HG03460 (cell line): ENCODE measurements around the gene NDUFAF4.

Experiments used
- ATAC-seq: cut with Tn5 transposase; IDR thresholded peaks from one replicate; pipeline ENCODE4 v1.9.1; 2021; ENCODE audit not compliant: unreplicated experiment

Gene NDUFAF4

DNA sequence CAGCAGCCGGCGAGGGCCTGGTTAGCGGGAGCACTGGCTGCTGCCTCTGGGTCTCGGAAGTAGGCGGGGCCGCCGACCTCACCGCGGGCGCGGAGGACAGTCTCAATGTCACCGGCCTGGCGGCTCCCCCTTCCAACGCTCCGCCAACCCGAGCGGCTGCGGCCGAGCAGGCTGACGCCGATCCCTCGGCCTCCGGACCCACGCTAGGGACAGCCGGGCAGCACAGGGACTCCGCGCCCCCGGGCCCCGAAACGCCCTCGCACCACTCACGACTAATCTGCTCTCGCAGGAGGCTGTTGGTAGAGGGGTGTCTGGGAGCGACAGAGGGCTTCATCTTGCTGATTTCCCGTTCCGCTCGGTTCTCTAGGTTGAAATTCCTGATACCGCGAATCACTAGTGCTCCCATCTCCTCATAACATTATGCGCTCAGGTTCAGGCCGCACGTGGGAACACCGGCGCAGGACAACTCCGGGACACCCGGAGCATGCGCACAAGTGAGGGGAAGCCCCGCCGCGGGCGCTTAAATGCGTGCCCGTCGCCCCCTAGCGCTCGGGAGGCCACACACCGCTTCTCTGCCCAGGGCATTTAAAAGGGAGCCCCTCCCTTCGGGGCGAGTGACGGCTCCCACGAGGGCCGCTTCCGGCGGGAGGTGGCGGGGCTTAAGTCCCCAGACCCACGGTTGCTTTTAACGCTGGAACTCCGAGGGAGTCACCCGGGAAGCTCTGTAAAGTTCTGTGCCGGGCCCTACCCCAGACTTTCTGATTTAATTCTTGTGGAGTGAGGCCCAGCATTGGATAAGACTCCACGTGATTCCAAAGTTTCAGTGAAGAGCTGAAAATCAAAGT is at the start of gene NDUFAF4:
Gene NDUFAF4 (minus strand): TSS at position 496 of the 845 bp plus-strand sequence. CDS start 90 bp downstream, at position 406.
- peak; percentile 91 for ATAC-seq

DNA sequence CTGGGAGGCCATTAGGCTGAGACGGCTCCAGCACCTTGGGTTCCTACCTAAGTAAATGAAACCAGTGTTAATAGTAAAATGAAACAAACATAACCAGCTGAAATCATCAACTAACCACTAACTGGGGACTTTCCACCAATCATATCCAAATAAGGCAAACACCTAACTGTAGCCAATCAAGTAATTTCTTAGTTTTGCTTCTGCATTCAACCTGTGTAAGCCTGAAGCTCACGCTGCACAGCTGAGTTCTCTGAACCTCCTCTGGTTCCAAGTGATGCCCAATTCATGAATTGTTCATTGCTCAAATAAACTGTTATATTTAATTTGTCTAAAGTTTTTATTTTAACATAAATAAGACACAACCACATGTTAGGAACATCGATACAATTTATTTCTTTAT is 49.4 kb upstream of the NDUFAF4 start:
- ATAC-seq: peak; percentile 98

- no peak for ATAC-seq
Measured at GRCh38 chr6:96943555-96944215, 46.0 kb upstream of the NDUFAF4 start.

- ATAC-seq: no peak
Measured at GRCh38 chr6:96942676-96943075, 45.0 kb upstream of the NDUFAF4 start.

DNA sequence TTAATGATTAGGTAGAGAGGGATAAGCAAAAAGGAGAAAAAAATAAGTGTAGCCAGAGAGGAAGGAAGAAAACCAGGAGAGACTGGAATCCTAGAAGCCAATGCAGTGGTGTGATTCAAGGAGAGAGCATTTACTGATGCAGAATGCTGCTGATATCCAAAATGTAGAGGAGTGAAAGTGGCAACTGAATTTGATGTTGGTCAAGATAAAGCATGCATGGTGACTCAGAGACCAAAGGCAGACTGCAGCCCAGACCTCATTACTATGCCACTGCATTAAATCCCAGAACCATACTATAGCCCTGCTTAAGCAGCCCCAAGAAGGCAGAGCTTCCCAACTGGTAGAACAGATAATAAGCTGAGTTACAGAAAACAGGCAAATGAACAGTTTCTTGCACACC is 42.6 kb upstream of the NDUFAF4 start:
- no peak for ATAC-seq

- ATAC-seq: no peak
Measured at GRCh38 chr6:96939007-96939805, 41.5 kb upstream of the NDUFAF4 start.

DNA sequence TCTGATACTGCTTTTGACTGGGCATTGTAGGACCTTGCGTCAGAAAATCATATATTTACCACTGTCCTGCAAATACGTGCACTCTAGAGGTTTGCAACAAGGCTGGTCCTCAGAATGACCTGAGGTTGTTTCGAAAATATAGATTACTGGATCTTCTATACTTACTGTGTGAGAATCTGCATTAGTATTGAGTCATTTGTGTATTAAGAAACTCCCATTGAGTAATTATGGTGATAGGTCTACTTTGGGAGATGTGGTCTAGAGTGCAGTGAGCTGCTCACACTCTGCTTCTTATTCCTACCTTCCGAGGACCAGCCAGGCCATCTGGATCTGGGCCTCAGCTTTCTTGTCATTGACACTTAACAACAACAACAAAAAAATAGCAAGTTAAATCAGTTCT is 36.4 kb upstream of the NDUFAF4 start:
- ATAC-seq: no peak

DNA sequence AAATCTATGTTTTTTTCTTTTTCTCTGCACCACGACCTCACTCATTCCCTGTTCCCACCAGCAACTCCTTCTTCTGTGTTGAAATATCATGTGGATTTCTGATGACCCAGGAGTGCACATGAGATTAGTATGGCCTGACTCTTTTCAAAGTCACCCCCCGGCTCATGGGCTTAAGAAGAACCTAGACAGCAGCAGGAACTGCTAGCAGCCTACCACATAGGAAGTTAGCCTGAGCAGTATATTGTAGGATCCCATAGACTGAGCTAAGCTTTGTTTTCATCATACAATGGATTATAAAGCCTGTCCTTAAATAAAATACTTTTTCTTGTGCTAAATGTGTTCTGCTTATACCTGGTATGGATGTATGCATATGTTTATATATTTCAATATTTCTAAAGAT is 33.5 kb upstream of the NDUFAF4 start:
- no peak for ATAC-seq

- no peak for ATAC-seq
Measured at GRCh38 chr6:96929741-96930140, 32.0 kb upstream of the NDUFAF4 start.

DNA sequence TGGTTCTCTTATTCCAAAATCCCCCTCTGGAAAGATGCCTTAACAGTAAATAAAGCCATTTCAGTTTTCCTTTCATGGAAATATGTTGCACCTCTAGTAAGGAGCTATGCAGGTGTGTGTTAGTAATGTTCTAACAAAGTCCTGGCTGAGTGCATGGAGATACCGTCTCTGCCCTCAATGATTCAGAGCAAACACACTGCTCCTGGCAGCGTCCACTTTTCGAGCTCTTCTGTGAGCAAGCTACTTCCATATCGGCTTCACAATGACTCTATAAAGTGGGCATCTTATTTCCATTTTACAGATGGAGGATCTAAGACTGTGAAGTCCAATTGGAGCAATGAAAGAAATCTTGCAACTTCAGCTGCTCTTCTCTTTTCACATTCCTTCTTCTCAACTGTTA is 30.0 kb upstream of the NDUFAF4 start:
- ATAC-seq: no peak

DNA sequence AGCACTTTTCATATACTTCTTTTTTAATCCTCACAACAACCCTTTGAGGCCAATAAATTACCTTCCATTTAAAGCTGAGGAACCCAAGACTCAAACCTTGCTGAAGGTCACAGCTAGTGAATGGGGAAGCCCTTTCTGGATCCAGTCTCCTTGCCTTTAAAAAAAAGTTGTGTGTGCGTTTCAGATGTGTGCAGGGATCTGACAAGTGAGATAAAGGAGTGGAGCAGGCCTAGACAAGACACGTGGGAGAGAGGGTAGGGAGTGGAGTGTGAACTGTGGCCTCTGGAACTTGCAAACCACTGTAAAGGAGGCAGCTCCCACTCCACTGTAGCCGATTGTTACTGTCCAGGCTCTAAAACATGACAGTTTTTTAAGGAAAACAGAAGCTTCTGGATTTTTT is 28.7 kb upstream of the NDUFAF4 start:
- ATAC-seq: no peak

DNA sequence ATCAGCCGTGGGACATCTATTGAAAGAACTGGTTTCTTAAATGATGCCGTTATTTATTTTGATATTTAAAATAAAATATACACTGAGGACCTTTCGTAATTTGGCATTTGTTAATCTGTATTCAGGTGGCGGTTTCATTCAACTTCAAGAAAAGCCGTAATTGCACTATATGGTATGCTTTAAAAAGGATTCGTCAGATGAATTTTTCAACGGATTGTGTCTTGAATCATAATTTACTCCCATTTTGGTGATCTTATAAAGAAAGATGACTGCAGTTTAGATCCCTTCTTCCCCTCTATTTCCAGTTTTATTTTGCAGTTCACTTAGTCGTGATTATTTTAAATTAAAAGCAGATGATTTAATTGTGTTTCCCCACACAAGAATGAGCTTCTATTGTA is 27.6 kb upstream of the NDUFAF4 start:
- no peak for ATAC-seq

- peak; percentile 82 for ATAC-seq
Measured at GRCh38 chr6:96923871-96924493, 26.3 kb upstream of the NDUFAF4 start.

DNA sequence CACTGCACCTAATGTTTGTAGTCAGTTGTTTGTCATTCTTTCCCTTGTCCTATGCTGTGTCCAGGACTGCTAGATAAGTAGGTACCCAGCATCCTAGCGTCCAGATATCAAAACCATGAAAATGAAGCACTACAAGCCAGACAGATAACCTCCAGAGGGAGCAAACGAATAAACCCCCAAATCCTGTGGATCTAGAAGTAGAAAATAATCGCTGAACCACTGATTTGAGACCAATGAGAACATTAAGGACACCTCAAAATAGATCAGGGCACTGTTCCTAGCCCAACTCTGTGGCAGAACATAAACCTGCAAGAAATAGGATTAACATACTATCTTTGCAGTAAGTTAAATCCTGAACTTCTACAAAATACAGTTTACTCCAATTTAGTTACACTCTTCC is 25.7 kb upstream of the NDUFAF4 start:
- ATAC-seq: no peak

DNA sequence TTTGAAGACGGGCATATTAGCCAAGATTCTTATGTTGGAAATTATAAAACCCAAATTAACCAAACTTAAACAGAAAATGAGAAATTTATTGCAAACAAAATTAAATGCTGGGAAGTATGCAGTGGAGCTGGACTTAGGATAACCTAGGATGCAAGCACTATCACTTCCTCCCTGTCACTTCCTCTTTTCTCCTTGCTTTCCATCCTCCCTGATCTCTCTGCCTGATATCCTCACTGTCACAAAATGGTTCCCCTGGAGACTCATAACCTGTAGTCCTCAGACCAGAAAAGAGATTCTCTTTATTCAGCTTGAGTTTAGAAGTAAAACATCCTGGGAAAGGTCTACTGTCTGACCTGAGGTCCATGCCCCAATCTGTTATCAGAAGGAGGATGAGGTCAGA is 19.4 kb upstream of the NDUFAF4 start:
- ATAC-seq: no peak

- ATAC-seq: no peak
Measured at GRCh38 chr6:96913621-96914020, 15.9 kb upstream of the NDUFAF4 start.

GRCh38 chr6:96911751-96912150 is 14.1 kb upstream of the NDUFAF4 start:
- no peak for ATAC-seq

DNA sequence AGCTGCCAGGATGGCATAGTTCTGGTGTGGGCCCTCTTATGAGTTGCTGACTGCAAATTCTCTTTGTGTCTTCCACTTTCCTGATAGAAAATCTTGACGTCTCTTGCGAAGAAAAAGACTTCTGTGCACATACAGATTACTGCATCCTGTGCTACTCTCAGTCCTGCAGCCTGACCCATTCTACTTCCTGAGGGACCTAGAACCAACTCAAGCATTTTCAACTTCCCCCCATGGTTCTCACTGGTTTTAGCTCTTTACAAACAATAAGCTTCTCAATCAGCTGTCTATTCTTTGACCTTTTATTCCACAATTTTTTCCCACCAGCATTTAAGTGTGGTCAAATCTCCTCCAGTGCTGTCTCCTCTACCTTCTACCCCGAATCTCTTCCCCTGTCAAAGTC is 13.5 kb upstream of the NDUFAF4 start:
- ATAC-seq: no peak

DNA sequence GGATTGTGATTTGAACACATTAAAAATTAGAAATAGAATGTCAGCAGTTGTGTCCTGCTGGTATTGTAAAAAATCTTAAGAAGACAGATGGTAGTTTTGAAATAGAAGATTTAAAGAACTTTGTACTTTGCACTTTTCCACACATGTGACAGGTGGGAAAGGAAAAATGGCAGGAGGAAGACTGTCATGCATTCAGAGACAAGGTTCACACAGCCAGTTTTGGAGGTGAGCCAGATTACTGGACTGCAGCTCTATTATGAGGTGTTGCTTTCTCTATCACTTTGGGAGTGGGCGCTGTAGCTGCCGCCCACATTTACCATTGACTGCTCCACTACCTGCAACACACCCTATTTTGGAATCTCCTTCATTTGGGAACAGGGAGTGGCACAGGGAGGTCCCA is 12.1 kb upstream of the NDUFAF4 start:
- no peak for ATAC-seq

DNA sequence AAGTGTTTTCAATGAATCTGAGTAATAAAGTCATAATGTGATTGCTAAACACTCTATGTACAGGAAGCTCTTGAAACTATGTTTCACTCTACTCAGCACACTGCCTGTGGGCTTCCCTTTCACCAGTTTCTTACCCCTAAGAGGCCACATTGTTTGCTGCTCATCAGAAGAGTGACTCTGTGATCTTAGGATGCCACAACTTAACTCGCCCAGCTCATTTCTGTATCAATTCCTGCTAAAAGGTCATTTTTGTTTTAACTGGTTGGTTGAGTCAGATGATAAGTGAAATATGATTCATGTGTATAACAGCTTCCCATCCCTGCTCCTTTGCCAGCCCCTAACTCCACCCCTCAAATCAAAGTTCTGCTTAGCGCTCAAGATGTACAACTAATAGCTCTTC is 9.8 kb upstream of the NDUFAF4 start:
- peak; percentile 95 for ATAC-seq

DNA sequence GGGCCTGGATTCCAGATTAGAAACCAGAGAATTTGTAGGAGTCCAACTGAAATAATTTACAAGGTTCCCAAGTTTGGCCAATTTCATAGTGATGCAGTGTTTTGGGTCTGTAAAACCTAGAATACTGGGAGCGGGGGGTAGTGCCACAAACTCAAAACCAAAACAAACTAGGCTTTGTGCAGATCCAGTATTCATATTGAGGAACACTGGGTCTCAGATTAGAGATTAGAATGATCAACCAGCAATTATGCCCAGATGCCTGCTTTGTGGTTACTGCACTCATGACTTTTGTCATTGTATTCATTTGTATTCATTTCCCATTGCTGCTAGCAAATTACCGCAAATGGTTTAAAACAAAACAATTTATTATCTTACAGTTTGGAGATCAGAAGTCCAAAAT is 3.2 kb upstream of the NDUFAF4 start:
- no peak for ATAC-seq
